Activated CD8-positive, alpha-beta memory T cell treated with anti-CD3 and anti-CD28 coated beads, Interleukin-2, amount 50 U/mL, for 1 hour (primary cell): ENCODE data around the gene ZMIZ1.

ENCODE experiments used
- DNase-seq: peaks from one replicate; pipeline ENCODE4 v3.0.0-alpha.2; 2020; ENCODE audit errors: extremely low read depth

ZMIZ1 gene

GRCh38 chr10:79097021-79097872 is 28.5 kb downstream of the ZMIZ1 start:
- no peak for DNase-seq

GRCh38 chr10:79098061-79098460 is 29.3 kb downstream of the ZMIZ1 start:
- no peak for DNase-seq

- DNase-seq: no peak
Observed at GRCh38 chr10:79098596-79099015, 29.8 kb downstream of the ZMIZ1 start.

GRCh38 chr10:79099898-79100448 is 31.2 kb downstream of the ZMIZ1 start:
- no peak for DNase-seq

GRCh38 chr10:79100771-79101170 is 32.0 kb downstream of the ZMIZ1 start:
- no peak for DNase-seq

GRCh38 chr10:79101560-79102497 is 33.1 kb downstream of the ZMIZ1 start:
- DNase-seq: no peak

GRCh38 chr10:79102498-79102874 is 33.7 kb downstream of the ZMIZ1 start:
- no peak for DNase-seq

GRCh38 chr10:79103129-79103528 is 34.4 kb downstream of the ZMIZ1 start:
- no peak for DNase-seq

GRCh38 chr10:79103585-79103984 is 34.8 kb downstream of the ZMIZ1 start:
- DNase-seq: no peak

GRCh38 chr10:79105150-79105739 is 36.5 kb downstream of the ZMIZ1 start:
- no peak for DNase-seq

GRCh38 chr10:79105818-79106217 is 37.1 kb downstream of the ZMIZ1 start:
- no peak for DNase-seq

- no peak for DNase-seq
Observed at GRCh38 chr10:79106256-79107050, 37.7 kb downstream of the ZMIZ1 start.

- DNase-seq: no peak
Observed at GRCh38 chr10:79107736-79108264, 39.0 kb downstream of the ZMIZ1 start.

- DNase-seq: no peak
Observed at GRCh38 chr10:79108728-79109127, 40.0 kb downstream of the ZMIZ1 start.

GRCh38 chr10:79111427-79111826 is 42.7 kb downstream of the ZMIZ1 start:
- DNase-seq: no peak

- no peak for DNase-seq
Observed at GRCh38 chr10:79111846-79112614, 43.3 kb downstream of the ZMIZ1 start.

GRCh38 chr10:79112881-79113431 is 44.2 kb downstream of the ZMIZ1 start:
- no peak for DNase-seq

- no peak for DNase-seq
Observed at GRCh38 chr10:79113827-79114226, 45.1 kb downstream of the ZMIZ1 start.

- no peak for DNase-seq
Observed at GRCh38 chr10:79115302-79115701, 46.5 kb downstream of the ZMIZ1 start.

GRCh38 chr10:79116368-79116767 is 47.6 kb downstream of the ZMIZ1 start:
- DNase-seq: no peak
